ENCODE measurements around the gene SNAP91. TPM values are rescaled to one million over a fixed set of nuclear protein-coding genes. Genes with fewer than 3 reads are reported as not detected.

Gene SNAP91
- total RNA-seq, 1 experiment from 2014 or later = not detected

- no peaks in the 10 kb centered on the region for H3F3A ChIP-seq (ENCODE audit: low read length, unreplicated experiment)
- DNase-seq = no peak
- intact Hi-C loops (cut with micrococcal nuclease) = no loop called here
- H3K4me1 ChIP-seq (ENCODE audit: insufficient read depth, low read length) = no peaks in the 10 kb centered on the region
- no peak overlapping the region for H3K4me3 ChIP-seq (ENCODE audit: low read length)
- no peak overlapping the region for H3K27ac ChIP-seq (ENCODE audit: low read length)
- CTCF ChIA-PET = no interaction called here
- H2AFZ ChIP-seq (ENCODE audit: low read length) = no peak overlapping the region
- TF ChIP-seq EZH2 (IDR thresholded peaks at IDR 0.05; ENCODE audit: low read length, unreplicated experiment) (no peak), CTCF (conservative IDR thresholded peaks at IDR 0.05; ENCODE audit: low read depth, low read length) (no peak), EZH2phosphoT487 (IDR thresholded peaks at IDR 0.05; ENCODE audit: borderline replicate concordance, low read length) (no peak)
- no peak overlapping the region for H3K4me2 ChIP-seq (ENCODE audit: low read length)
- H3K9me3 ChIP-seq (ENCODE audit: low read length) = no peaks in the 10 kb centered on the region
- no peaks in the 10 kb centered on the region for H3K79me2 ChIP-seq (ENCODE audit: low read length)
- BruUV-seq (replicated peaks) = no TSS peak
- no peaks in the 10 kb centered on the region for H3K9me2 ChIP-seq (replicated peaks; ENCODE audit: low read length)
- ATAC-seq = no peak
- no peaks in the 10 kb centered on the region for H3K36me3 ChIP-seq (ENCODE audit: low read depth, low read length)
- H3K27me3 ChIP-seq (ENCODE audit: low read length) = peaks cover 10% of the 10 kb centered on the region
- POLR2A ChIA-PET (ENCODE audit: unreplicated experiment) = no interaction called here
- H3K9ac ChIP-seq (ENCODE audit: low read length) = no peak overlapping the region
- H4K20me1 ChIP-seq (ENCODE audit: low read length) = no peaks in the 10 kb centered on the region
These were observed 103.4 kb downstream of the SNAP91 start for GRCh38 chr6:83605517-83605916.

DNA sequence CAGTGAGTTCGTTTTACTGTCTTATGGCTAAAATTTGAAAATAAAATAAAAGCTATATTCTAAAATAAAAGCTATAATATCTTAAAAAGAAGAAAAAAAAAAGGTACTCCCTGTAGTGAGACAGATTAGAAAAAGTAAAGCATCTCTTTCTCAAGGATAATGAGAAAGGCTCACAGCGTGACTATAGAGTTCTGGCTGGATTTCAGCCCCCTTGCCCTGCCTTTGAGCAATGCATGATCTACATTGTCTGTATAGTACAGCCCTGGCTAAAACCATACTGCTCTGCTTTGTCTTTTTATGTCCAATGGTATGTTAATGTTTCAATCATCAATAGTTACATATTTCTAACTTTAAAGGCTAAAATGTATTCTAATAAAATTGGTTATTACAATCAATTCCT is 105.3 kb downstream of the SNAP91 start:
- H3K4me1 ChIP-seq (ENCODE audit: insufficient read depth, low read length) = no peaks in the 10 kb centered on the region
- ATAC-seq (no peak), DNase-seq (no peak)
- H3K9me3 ChIP-seq (ENCODE audit: low read length) = no peaks in the 10 kb centered on the region
- no peaks in the 10 kb centered on the region for H3F3A ChIP-seq (ENCODE audit: low read length, unreplicated experiment)
- peaks cover under 1% of the 10 kb centered on the region; the same call in 1 of the 2 replicates for H3K27me3 ChIP-seq (ENCODE audit: low read length)
- BruUV-seq (replicated peaks) = no TSS peak
- H3K79me2 ChIP-seq (ENCODE audit: low read length) = no peaks in the 10 kb centered on the region
- H4K20me1 ChIP-seq (ENCODE audit: low read length) = no peaks in the 10 kb centered on the region
- H3K9me2 ChIP-seq (replicated peaks; ENCODE audit: low read length) = no peaks in the 10 kb centered on the region
- H2AFZ ChIP-seq (ENCODE audit: low read length) = no peak overlapping the region
- H3K9ac ChIP-seq (ENCODE audit: low read length) = no peak overlapping the region
- H3K4me2 ChIP-seq (ENCODE audit: low read length) = no peak overlapping the region
- TF ChIP-seq CTCF (conservative IDR thresholded peaks at IDR 0.05; ENCODE audit: low read depth, low read length) (no peak), EZH2 (IDR thresholded peaks at IDR 0.05; ENCODE audit: low read length, unreplicated experiment) (no peak), EZH2phosphoT487 (IDR thresholded peaks at IDR 0.05; ENCODE audit: borderline replicate concordance, low read length) (no peak)
- POLR2A ChIA-PET (ENCODE audit: unreplicated experiment) = interaction anchor here (0.6 kb wide), 1 partner anchor 85 kb away, joined by 7 read pairs; no protein-coding TSS in a partner anchor
- H3K4me3 ChIP-seq (ENCODE audit: low read length) = no peak overlapping the region
- H3K36me3 ChIP-seq (ENCODE audit: low read depth, low read length) = no peaks in the 10 kb centered on the region
- no peak overlapping the region for H3K27ac ChIP-seq (ENCODE audit: low read length)
- CTCF ChIA-PET = interaction anchor here (0.7 kb wide), 1 partner anchor 251 kb away, joined by 4 read pairs; no protein-coding TSS in a partner anchor
- intact Hi-C loops (cut with micrococcal nuclease) = no loop called here

DNA sequence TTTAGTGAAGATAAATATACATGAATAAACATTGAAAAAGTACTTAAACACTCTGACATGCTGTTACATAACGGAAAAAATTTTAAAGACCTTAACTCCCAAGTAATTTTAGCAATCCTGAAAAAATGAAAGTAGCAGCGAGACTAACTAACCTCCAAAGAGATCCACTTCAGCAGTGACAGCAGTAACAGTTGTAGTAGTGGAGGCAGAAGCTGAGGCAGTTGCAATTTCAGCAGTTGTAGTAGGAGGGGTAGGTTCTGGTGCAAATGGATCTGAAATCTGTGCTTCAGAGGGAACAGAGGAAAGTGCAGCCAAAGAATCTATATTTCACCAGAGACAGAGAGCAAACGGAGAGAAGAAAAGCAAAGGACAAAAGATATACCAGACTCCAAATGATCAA is 107.8 kb downstream of the SNAP91 start:
- intact Hi-C loops (cut with micrococcal nuclease) = no loop called here
- Histone ChIP-seq H3K4me1 (ENCODE audit: insufficient read depth, low read length) (no peaks in the 10 kb centered on the region), H3K27me3 (ENCODE audit: low read length) (no peaks in the 10 kb centered on the region; the same call in 1 of the 2 replicates), H3K9ac (ENCODE audit: low read length) (no peak overlapping the region), H4K20me1 (ENCODE audit: low read length) (no peaks in the 10 kb centered on the region), H3K9me3 (ENCODE audit: low read length) (no peaks in the 10 kb centered on the region), H2AFZ (ENCODE audit: low read length) (no peak overlapping the region), H3K4me2 (ENCODE audit: low read length) (no peak overlapping the region), H3K79me2 (ENCODE audit: low read length) (no peaks in the 10 kb centered on the region), H3K4me3 (ENCODE audit: low read length) (no peak overlapping the region), H3K9me2 (replicated peaks; ENCODE audit: low read length) (no peaks in the 10 kb centered on the region), H3K36me3 (ENCODE audit: low read depth, low read length) (no peaks in the 10 kb centered on the region), H3K27ac (ENCODE audit: low read length) (no peak overlapping the region), H3F3A (ENCODE audit: low read length, unreplicated experiment) (no peaks in the 10 kb centered on the region)
- ATAC-seq (no peak), DNase-seq (no peak)
- ChIA-PET POLR2A (ENCODE audit: unreplicated experiment) (no interaction called here), CTCF (no interaction called here)
- TF ChIP-seq EZH2 (IDR thresholded peaks at IDR 0.05; ENCODE audit: low read length, unreplicated experiment) (no peak), EZH2phosphoT487 (IDR thresholded peaks at IDR 0.05; ENCODE audit: borderline replicate concordance, low read length) (no peak), CTCF (conservative IDR thresholded peaks at IDR 0.05; ENCODE audit: low read depth, low read length) (no peak)
- BruUV-seq (replicated peaks) = no TSS peak
